ENCODE results near the gene RPEL1.

DNA sequence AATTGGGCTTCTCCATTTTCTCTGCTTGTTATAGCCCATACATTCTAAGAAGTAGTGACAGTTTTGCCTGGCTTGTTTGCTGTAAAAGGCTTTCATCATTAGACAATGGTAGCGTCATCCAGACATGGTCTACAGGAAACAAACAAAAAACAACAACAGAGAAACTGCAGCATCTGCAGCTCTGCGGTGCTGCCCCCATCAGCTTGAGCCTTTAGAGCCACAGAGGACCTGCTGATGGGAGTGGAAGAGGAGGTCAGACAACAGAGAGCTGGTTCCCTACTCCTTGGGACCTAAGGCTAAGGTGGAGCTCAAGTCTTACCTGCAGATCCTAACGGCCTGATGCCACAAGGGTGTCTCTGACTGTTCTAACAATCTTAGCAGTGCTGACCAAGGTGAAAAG, 34.3 kb downstream of the RPEL1 start:
- TF ChIP-seq CTCF (IDR thresholded peaks at IDR 0.05) (no peak), POLR2A (IDR thresholded peaks at IDR 0.05) (no peak), EP300 (IDR thresholded peaks at IDR 0.05) (no peak)
